ENCODE results near the gene RTCB.
A peak's percentile ranks its signal among the peaks of the same experiment; 100 is the strongest.

RTCB gene

GRCh38 chr22:32411829-32412592 lies at the start of gene RTCB:
Gene RTCB (minus strand): TSS chr22:32412247. CDS start chr22:32412156, 91 bp downstream.
- DNase-seq (ENCODE audit: low read depth), result peak; percentile 88

- no peak for DNase-seq (ENCODE audit: low read depth)
These were observed 45.0 kb upstream of the RTCB start for GRCh38 chr22:32457031-32457430.

- no peak for DNase-seq (ENCODE audit: low read depth)
These were observed 36.9 kb upstream of the RTCB start for GRCh38 chr22:32448980-32449379.

- no peak for DNase-seq (ENCODE audit: low read depth)
These were observed 34.3 kb upstream of the RTCB start for GRCh38 chr22:32446321-32446720.

GRCh38 chr22:32444068-32444467 lies 32.0 kb upstream of the RTCB start:
- DNase-seq (ENCODE audit: low read depth), result no peak

- no peak for DNase-seq (ENCODE audit: low read depth)
These were observed 18.3 kb upstream of the RTCB start for GRCh38 chr22:32430352-32430751.

GRCh38 chr22:32426881-32427280 lies 14.8 kb upstream of the RTCB start:
- DNase-seq (ENCODE audit: low read depth), result no peak

- DNase-seq (ENCODE audit: low read depth), result no peak
These were observed 11.6 kb upstream of the RTCB start for GRCh38 chr22:32423664-32424063.

- DNase-seq (ENCODE audit: low read depth), result no peak
These were observed 10.0 kb upstream of the RTCB start for GRCh38 chr22:32422062-32422461.

GRCh38 chr22:32421484-32421883 lies 9.4 kb upstream of the RTCB start:
- no peak for DNase-seq (ENCODE audit: low read depth)

- no peak for DNase-seq (ENCODE audit: low read depth)
These were observed 5.9 kb upstream of the RTCB start for GRCh38 chr22:32417906-32418305.

GRCh38 chr22:32416556-32417085 lies 4.6 kb upstream of the RTCB start:
- no peak for DNase-seq (ENCODE audit: low read depth)

GRCh38 chr22:32414191-32414590 lies 2.1 kb upstream of the RTCB start:
- DNase-seq (ENCODE audit: low read depth), result no peak

- no peak for DNase-seq (ENCODE audit: low read depth)
These were observed 1.7 kb upstream of the RTCB start for GRCh38 chr22:32413719-32414118.

- DNase-seq (ENCODE audit: low read depth), result no peak
These were observed 645 bp downstream of the RTCB start for GRCh38 chr22:32411402-32411801.

- no peak for DNase-seq (ENCODE audit: low read depth)
These were observed 1.6 kb downstream of the RTCB start for GRCh38 chr22:32410459-32410858.

GRCh38 chr22:32409977-32410376 lies 2.1 kb downstream of the RTCB start:
- DNase-seq (ENCODE audit: low read depth), result no peak

- DNase-seq (ENCODE audit: low read depth), result no peak
These were observed 4.1 kb downstream of the RTCB start for GRCh38 chr22:32407936-32408335.

GRCh38 chr22:32407312-32407711 lies 4.7 kb downstream of the RTCB start:
- DNase-seq (ENCODE audit: low read depth), result no peak

- DNase-seq (ENCODE audit: low read depth), result no peak
These were observed 8.0 kb downstream of the RTCB start for GRCh38 chr22:32404021-32404420.

GRCh38 chr22:32401486-32401885 lies 10.6 kb downstream of the RTCB start:
- DNase-seq (ENCODE audit: low read depth), result no peak

GRCh38 chr22:32396746-32397145 lies 15.3 kb downstream of the RTCB start:
- DNase-seq (ENCODE audit: low read depth), result no peak

GRCh38 chr22:32396255-32396654 lies 15.8 kb downstream of the RTCB start:
- DNase-seq (ENCODE audit: low read depth), result no peak

GRCh38 chr22:32395107-32395506 lies 16.9 kb downstream of the RTCB start:
- DNase-seq (ENCODE audit: low read depth), result no peak

Data from activated T-cell treated with anti-CD3 and anti-CD28 coated beads for 48 hours (primary cell).